GM12892 (cell line): ENCODE results near the gene ATP8B3.

Experiments
- POLR2A ChIP-seq: IDR thresholded peaks from 2 replicates; pipeline ENCODE4 v1.6.1; 2011; ENCODE audit warnings: low read depth, low read length, control low read depth
- POLR2AphosphoS5 ChIP-seq: IDR thresholded peaks from 2 replicates; pipeline ENCODE4 v1.6.1; 2011; ENCODE audit warnings: low read depth, low read length, control low read depth

DNA sequence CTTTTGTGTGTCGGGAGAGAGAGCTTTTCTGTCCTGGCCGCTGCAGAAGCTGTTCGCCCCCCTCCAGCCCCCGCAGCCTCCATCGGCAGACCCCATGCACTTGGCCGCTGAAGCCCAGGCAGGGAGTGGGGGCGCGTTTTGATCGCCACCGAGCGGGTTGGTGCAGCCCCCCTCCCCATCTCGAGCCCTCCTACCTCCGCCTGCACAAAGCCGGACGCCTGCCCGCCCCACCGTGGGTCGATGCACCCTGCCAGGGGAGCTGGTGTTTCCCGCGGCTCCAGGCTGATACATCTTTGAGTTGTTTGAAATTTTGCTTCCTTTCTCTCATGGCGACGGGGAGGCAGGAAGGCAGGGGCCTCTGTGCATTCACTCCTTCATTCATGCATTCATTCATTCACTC is 75.1 kb downstream of the ATP8B3 start:
- TF ChIP-seq POLR2A (no peak), POLR2AphosphoS5 (no peak)
